ENCODE measurements around the gene DNAJC5G. TPM values are rescaled to one million over a fixed set of nuclear protein-coding genes. Genes with fewer than 3 reads are reported as not detected.

DNAJC5G gene
- polyA plus RNA-seq, 1 of the 3 experiments (the other 2 are of a cell fraction) = 0.18 TPM

GRCh38 chr2:27303093-27304025 is 28.1 kb downstream of the DNAJC5G start (continued):
- TF ChIP-seq PBX3 (IDR thresholded peaks at IDR 0.05) = no peak
- TF ChIP-seq FOXM1 (IDR thresholded peaks at IDR 0.05; ENCODE audit: low read depth) = no peak
- TF ChIP-seq FOXJ3 (CRISPR knock-in tag; IDR thresholded peaks at IDR 0.05) = no peak
- TF ChIP-seq RAD21 (IDR thresholded peaks at IDR 0.05; ENCODE audit: low read length) = peak; percentile 79

- H3K79me2 ChIP-seq (ENCODE audit: insufficient read depth) = no peaks in the 10 kb centered on the region
- peaks cover 10% of the 10 kb centered on the region; the same call in 1 of the 2 replicates for H4K20me1 ChIP-seq (ENCODE audit: insufficient read depth)
- H3K9me2 ChIP-seq = no peaks in the 10 kb centered on the region
- no peak overlapping the region for H3K9ac ChIP-seq
- H3F3A ChIP-seq (replicated peaks; ENCODE audit: insufficient read depth) = peaks cover 4% of the 10 kb centered on the region
- CTCF ChIA-PET = interaction anchor here (0.6 to 18.7 kb wide), 20 partner anchors 9 to 362 kb away, joined by 3 to 284 read pairs (median 13); partner anchors contain the start of genes ABHD1, EIF2B4, SLC30A3 and TRIM54
- peaks cover 15% of the 10 kb centered on the region; the same call in 1 of the 2 replicates for H3K27me3 ChIP-seq (ENCODE audit: insufficient read depth)
- H2AFZ ChIP-seq (ENCODE audit: low read depth) = no peak overlapping the region
- no peak overlapping the region for H3K4me3 ChIP-seq (ENCODE audit: low read depth in 2 of 2, low read length in 1 of 2)
- no peaks in the 10 kb centered on the region for H3K36me3 ChIP-seq (replicated peaks in 1 of 2; ENCODE audit: control insufficient read depth in 1 of 2, insufficient read depth in 2 of 2, low read length in 1 of 2)
- H3K4me1 ChIP-seq (ENCODE audit: control insufficient read depth in 1 of 2, insufficient read depth in 2 of 2, low read depth in 1 of 2, low read length in 1 of 2) = peaks cover 0 to 18% of the 10 kb centered on the region in 2 experiments; a peak in 1 of 4 replicates
- H3K27ac ChIP-seq (ENCODE audit: low read depth in 2 of 2, low read length in 1 of 2) = no peak overlapping the region
- 74% methylated on average over 13 of the region's 13 CpGs for WGBS (ENCODE audit: low lambda C conversion rate)
- H3K4me2 ChIP-seq = no peak overlapping the region
- TF ChIP-seq RXRA (IDR thresholded peaks at IDR 0.05; ENCODE audit: borderline replicate concordance, low read depth) = no peak
- TF ChIP-seq EP300 (IDR thresholded peaks at IDR 0.05; ENCODE audit: borderline replicate concordance in 1 of 2, low read depth in 1 of 2, low read length in 1 of 2) = no peak
- TF ChIP-seq PBX3 (IDR thresholded peaks at IDR 0.05) = no peak
- TF ChIP-seq NFIC (IDR thresholded peaks at IDR 0.05; ENCODE audit: borderline replicate concordance) = no peak
- TF ChIP-seq RFX5 (IDR thresholded peaks at IDR 0.05; ENCODE audit: low read length) = no peak
- POLR2A ChIA-PET = interaction anchor here (1.7 kb wide), 1 partner anchor 18 kb away, joined by 4 read pairs; the partner anchor contains the start of gene MPV17
- no peak for DNase-seq
- H3K9me3 ChIP-seq = no peaks in the 10 kb centered on the region
These were observed 29.4 kb downstream of the DNAJC5G start for GRCh38 chr2:27304488-27305240.

GRCh38 chr2:27305516-27305915 is 30.3 kb downstream of the DNAJC5G start:
- H3F3A ChIP-seq (replicated peaks; ENCODE audit: insufficient read depth) = peaks cover 4% of the 10 kb centered on the region
- no peaks in the 10 kb centered on the region for H3K9me3 ChIP-seq
- peaks cover 10% of the 10 kb centered on the region; the same call in 1 of the 2 replicates for H4K20me1 ChIP-seq (ENCODE audit: insufficient read depth)
- peaks cover 0 to 18% of the 10 kb centered on the region in 2 experiments; a peak in 1 of 4 replicates for H3K4me1 ChIP-seq (ENCODE audit: control insufficient read depth in 1 of 2, insufficient read depth in 2 of 2, low read depth in 1 of 2, low read length in 1 of 2)
- no peak overlapping the region for H3K4me3 ChIP-seq (ENCODE audit: low read depth in 2 of 2, low read length in 1 of 2)
- ChIA-PET POLR2A (interaction anchor here (1.7 kb wide), 1 partner anchor 17 kb away, joined by 4 read pairs; the partner anchor contains the start of gene MPV17), CTCF (interaction anchor here (1.0 to 18.7 kb wide), 8 partner anchors 8 to 207 kb away, joined by 3 to 284 read pairs (median 50); partner anchors contain the start of genes EIF2B4, SLC30A3 and TRIM54)
- no peaks in the 10 kb centered on the region for H3K9me2 ChIP-seq
- H3K9ac ChIP-seq = no peak overlapping the region
- TF ChIP-seq EP300 (IDR thresholded peaks at IDR 0.05; ENCODE audit: borderline replicate concordance in 1 of 2, low read depth in 1 of 2, low read length in 1 of 2) (no peak), NRF1 (IDR thresholded peaks at IDR 0.05; ENCODE audit: low read depth, low read length) (no peak)
- no peak overlapping the region for H2AFZ ChIP-seq (ENCODE audit: low read depth)
- WGBS (ENCODE audit: low lambda C conversion rate) = 90% methylated on average over 15 of the region's 16 CpGs
- no peaks in the 10 kb centered on the region for H3K36me3 ChIP-seq (replicated peaks in 1 of 2; ENCODE audit: control insufficient read depth in 1 of 2, insufficient read depth in 2 of 2, low read length in 1 of 2)
- H3K4me2 ChIP-seq = no peak overlapping the region
- H3K27ac ChIP-seq (ENCODE audit: low read depth in 2 of 2, low read length in 1 of 2) = no peak overlapping the region
- no peaks in the 10 kb centered on the region for H3K79me2 ChIP-seq (ENCODE audit: insufficient read depth)
- no peak for DNase-seq
- peaks cover 15% of the 10 kb centered on the region; the same call in 1 of the 2 replicates for H3K27me3 ChIP-seq (ENCODE audit: insufficient read depth)
